Tibial artery (tissue), 4 donors: ENCODE results near the gene COMMD3.
"Not testable (repeated sequence)": the region's sequence is repeated elsewhere in the genome, so short reads cannot be mapped to it uniquely, and the experiment has no call there.

ENCODE experiments used
- DNase-seq, 2 donors: peaks; one replicate each; pipeline ENCODE4 v3.0.0-alpha.2; 2019
- H3K27ac ChIP-seq, 2 donors: fragments of 200-600 bp; sonication (generic) in 1 of 2; 1 replicate in 1 of 2; 2 replicates in 1 of 2; pipeline ENCODE4 v1.5.1; 2018 to 2019; ENCODE audit warnings: mild to moderate bottlenecking in 1 of 2
- H3K27me3 ChIP-seq, 2 donors: fragments of 200-600 bp; sonication (generic) in 1 of 2; one replicate each; pipeline versions ENCODE4 v1.5.1 to v1.6.0; 2016 to 2019
- H3K36me3 ChIP-seq, 3 donors: fragments of 200-600 bp; sonication (generic) in 2 of 3; one replicate each; pipeline ENCODE4 v1.5.1; 2016 to 2019; ENCODE audit warnings: mild to moderate bottlenecking in 2 of 3
- H3K4me1 ChIP-seq, 4 donors: fragments of 200-600 bp; sonication (generic) in 2 of 4; 1 replicate in 3 of 4; 2 replicates in 1 of 4; pipeline ENCODE4 v1.5.1; 2016 to 2019
- H3K4me3 ChIP-seq, 2 donors: fragments of 200-600 bp; sonication (generic) in 1 of 2; 1 replicate in 1 of 2; 2 replicates in 1 of 2; pipeline ENCODE4 v1.5.1; 2018 to 2019; ENCODE audit warnings: mild to moderate bottlenecking in 2 of 2
- H3K9me3 ChIP-seq, 3 donors: fragments of 200-600 bp; sonication (generic) in 1 of 3; one replicate each; pipeline ENCODE4 v1.5.1; 2016 to 2019
- intact Hi-C: fragments of 100-400 bp; cut with DNase I; formaldehyde crosslinking; loops from one replicate; pipeline ENCODE4 v1.15.0; 2023; ENCODE audit warnings: low total_unique reads
- TF ChIP-seq, protein P1 (sequence below), 2 experiments: fragments of 200-600 bp in 1 of 2; fragments of 450-650 bp in 1 of 2; IDR thresholded peaks; one replicate each; pipeline ENCODE4 v1.5.1; 2017 to 2019; ENCODE audit warnings: antibody characterized with exemption in 2 of 2, mild to moderate bottlenecking in 1 of 2, moderate library complexity in 1 of 2

The COMMD3 gene

DNA sequence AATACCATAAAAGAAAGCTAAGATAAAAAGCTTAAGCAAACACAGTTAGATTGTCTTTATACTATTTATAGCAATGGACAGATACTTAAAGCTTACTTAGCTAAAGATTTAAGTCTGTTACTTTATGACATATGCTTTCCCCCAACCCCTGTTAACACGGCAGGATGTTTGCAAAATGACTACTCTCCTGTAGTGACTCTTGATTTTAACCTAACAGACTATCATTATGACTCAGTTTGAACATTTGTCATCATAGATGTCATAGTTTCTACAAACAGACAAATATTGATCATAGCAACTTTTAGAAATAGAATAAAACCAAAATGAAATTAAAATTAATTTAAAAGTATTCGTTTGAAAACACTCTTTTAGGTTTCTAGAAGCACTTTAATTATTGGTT, 7.8 kb upstream of the COMMD3 start:
- TF ChIP-seq, protein P1, sequence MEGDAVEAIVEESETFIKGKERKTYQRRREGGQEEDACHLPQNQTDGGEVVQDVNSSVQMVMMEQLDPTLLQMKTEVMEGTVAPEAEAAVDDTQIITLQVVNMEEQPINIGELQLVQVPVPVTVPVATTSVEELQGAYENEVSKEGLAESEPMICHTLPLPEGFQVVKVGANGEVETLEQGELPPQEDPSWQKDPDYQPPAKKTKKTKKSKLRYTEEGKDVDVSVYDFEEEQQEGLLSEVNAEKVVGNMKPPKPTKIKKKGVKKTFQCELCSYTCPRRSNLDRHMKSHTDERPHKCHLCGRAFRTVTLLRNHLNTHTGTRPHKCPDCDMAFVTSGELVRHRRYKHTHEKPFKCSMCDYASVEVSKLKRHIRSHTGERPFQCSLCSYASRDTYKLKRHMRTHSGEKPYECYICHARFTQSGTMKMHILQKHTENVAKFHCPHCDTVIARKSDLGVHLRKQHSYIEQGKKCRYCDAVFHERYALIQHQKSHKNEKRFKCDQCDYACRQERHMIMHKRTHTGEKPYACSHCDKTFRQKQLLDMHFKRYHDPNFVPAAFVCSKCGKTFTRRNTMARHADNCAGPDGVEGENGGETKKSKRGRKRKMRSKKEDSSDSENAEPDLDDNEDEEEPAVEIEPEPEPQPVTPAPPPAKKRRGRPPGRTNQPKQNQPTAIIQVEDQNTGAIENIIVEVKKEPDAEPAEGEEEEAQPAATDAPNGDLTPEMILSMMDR (IDR thresholded peaks at IDR 0.05) = no peak
- no peaks in the 10 kb centered on the region for H3K4me1 ChIP-seq
- no peaks in the 10 kb centered on the region for H3K27me3 ChIP-seq
- no peak overlapping the region for H3K27ac ChIP-seq
- no peaks in the 10 kb centered on the region for H3K36me3 ChIP-seq
- DNase-seq = no peak
- intact Hi-C loops = no loop called here
- H3K9me3 ChIP-seq = no peaks in the 10 kb centered on the region
- H3K4me3 ChIP-seq = no peak overlapping the region

DNA sequence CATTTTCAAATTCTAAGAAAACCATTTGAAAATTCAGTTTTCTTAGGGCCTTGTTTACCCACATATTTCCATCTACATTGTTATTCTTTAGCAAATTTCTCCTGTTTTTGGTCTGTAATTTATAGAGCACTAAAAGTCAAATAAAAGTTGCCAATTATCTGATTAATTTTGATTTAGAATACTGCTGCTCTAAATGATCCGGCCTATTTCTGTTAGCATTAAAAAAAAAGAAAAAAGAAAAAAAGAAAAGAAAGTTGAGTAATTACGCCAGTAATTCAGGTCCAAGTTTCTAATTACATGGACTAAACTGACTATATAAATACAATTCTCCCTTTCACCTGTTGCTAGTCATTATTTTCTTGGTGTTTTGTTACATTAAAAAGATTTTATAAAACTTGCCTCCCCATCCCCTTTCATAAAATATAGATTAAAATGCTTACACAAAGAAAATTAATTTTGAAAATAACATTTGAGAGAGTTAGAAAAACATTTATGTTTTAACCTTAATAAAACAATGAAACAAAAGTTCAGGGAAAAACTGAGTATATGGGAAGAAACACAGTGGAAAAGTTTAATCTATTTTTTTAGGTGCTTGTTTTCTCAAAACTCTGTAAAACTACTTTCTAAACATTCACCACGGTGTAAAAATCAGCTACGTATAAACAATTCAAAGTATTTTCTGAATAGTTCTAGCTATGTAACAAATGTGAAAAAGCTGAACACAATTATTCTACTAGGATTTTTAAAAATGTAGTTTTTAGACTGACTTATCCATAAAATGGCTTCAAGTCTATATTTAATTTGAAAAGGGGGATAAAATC, 6.8 kb upstream of the COMMD3 start:
- Histone ChIP-seq H3K36me3 (no peaks in the 10 kb centered on the region), H3K9me3 (no peaks in the 10 kb centered on the region), H3K4me3 (no peak overlapping the region), H3K27me3 (no peaks in the 10 kb centered on the region), H3K27ac (no peak overlapping the region), H3K4me1 (no peaks in the 10 kb centered on the region)
- TF ChIP-seq, protein P1 (IDR thresholded peaks at IDR 0.05) = no peak
- no peak for DNase-seq
- intact Hi-C loops = no loop called here

DNA sequence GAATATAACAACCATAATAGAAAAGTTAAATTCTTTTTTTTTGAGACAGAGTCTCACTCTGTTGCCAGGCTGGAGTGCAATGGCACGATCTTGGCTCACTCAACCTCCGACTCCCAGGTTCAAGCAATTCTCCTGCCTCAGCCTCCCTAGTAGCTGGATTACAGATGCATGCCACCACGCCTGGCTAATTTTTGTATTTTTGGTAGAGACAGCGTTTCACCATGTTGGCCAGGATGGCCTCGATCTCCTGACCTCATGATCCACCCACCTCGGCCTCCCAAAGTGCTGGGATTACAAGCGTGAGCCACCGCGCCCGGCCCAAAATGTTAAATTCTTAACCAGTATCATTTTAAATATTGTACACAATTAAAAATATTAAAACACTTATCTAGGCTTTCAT, 6.2 kb upstream of the COMMD3 start:
- H3K27me3 ChIP-seq, H3K36me3 ChIP-seq, H3K4me3 ChIP-seq, H3K9me3 ChIP-seq, DNase-seq, H3K27ac ChIP-seq, intact Hi-C loops, H3K4me1 ChIP-seq: not testable (repeated sequence)

DNA sequence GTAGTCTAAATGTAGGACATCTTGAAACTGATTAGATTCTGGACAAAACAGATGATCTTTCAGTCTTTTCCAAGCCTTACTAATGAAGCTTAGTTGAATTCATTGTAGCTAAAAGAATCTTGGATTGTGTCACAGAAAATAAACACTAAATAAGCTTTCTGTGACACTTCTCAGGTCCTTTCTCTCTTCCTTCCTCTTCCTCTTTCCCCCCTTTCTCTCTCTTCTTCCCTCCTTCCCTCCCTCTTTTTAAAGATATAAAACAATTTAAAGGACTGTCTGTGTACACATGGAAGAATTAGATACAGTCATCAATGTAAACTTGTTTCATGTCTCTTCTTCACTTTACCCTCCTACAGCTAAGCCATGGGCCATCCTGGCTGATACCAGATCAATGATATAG, 5.3 kb upstream of the COMMD3 start:
- no peaks in the 10 kb centered on the region for H3K9me3 ChIP-seq
- TF ChIP-seq, protein P1 (IDR thresholded peaks at IDR 0.05) = no peak
- intact Hi-C loops = no loop called here
- H3K4me3 ChIP-seq = no peak overlapping the region
- H3K27ac ChIP-seq = no peak overlapping the region
- DNase-seq = no peak
- H3K4me1 ChIP-seq = peaks cover 0 to 6% (median 5%) of the 10 kb centered on the region in 4 donors
- no peaks in the 10 kb centered on the region for H3K36me3 ChIP-seq
- H3K27me3 ChIP-seq = no peaks in the 10 kb centered on the region

DNA sequence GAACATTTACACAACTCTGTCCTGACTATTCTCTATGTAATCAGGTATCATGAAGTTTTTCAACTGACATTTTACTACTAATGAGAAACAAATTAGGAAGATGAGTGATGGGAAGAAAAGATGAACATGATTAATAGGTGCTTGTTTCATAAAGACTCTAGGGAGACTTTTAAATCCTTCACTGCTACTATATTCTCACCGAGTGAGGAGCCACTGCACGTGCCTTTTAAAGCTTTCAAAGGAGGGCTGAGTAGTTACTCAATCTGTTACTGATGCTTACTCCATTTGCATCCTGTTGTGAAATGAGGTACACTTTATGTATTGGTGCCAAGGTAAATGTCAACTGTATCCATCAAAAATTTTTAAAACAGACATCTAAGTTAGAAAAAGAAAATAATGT, 1.3 kb upstream of the COMMD3 start:
- DNase-seq = no peak
- Histone ChIP-seq H3K27ac (no peak overlapping the region), H3K4me1 (peaks cover 0 to 28% (median 10%) of the 10 kb centered on the region in 4 donors), H3K9me3 (no peaks in the 10 kb centered on the region), H3K27me3 (no peaks in the 10 kb centered on the region), H3K4me3 (no peak overlapping the region), H3K36me3 (no peaks in the 10 kb centered on the region)
- TF ChIP-seq, protein P1 (IDR thresholded peaks at IDR 0.05) = no peak
- intact Hi-C loops = loop anchor here (5.0 kb wide), 1 partner anchor 63 kb away; no protein-coding TSS in a partner anchor

DNA sequence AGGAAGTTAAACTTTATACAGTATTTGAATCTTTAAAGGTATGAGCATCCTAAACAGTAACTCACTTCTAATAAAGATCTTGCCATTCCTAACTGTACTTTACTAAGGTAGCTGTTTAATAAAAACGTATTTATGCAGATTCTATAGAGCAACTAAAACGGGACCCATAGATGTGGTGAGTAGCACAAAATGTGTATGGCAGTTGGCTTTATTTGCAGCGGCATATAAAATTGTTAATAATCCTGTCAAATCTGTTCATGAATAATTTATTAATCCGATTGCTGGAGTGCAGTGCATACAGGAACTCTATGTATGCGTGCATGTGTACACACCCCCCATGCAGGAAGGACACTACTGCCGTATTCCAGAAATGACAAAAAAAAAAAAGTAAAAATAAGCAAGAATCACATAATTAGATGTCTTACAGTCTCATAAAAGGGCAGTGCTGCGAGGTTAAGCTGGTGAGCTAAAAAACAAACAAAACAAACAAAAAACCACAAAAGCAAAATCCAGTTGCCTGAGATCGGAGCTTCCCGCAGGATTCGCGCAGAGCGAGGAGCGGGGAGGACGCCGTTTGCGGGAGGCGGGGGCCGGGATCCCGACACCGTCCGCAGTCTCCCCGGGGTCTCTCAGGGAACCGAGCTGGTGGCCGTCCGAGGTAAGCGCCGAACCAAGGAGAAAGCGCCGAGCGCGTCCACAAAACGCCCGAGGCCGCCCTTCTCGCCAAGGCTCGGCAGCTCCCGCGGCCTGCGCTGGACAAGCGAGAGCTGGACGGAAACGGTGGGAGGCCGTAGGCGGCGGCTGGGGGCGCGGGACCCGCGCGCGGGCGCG, 518 bp upstream of the COMMD3 start:
- TF ChIP-seq, protein P1 (IDR thresholded peaks at IDR 0.05) = no peak
- no peaks in the 10 kb centered on the region for H3K27me3 ChIP-seq
- peak overlapping the region; percentile 76 to 90 for H3K4me3 ChIP-seq
- no peaks in the 10 kb centered on the region for H3K9me3 ChIP-seq
- DNase-seq = no peak
- H3K4me1 ChIP-seq = peaks cover 0 to 31% (median 10%) of the 10 kb centered on the region in 4 donors
- peak overlapping the region; percentile 93 to 96 for H3K27ac ChIP-seq
- intact Hi-C loops = loop anchor here (5.0 kb wide), 1 partner anchor 63 kb away; no protein-coding TSS in a partner anchor
- H3K36me3 ChIP-seq = no peaks in the 10 kb centered on the region
